Dermis blood vessel endothelial cell (primary cell): ENCODE measurements around the gene YPEL2. TPM values are rescaled to one million over a fixed set of nuclear protein-coding genes. Genes with fewer than 3 reads are reported as not detected.
A peak's percentile ranks its signal among the peaks of the same experiment; 100 is the strongest.
"Not testable (repeated sequence)": the region's sequence is repeated elsewhere in the genome, so short reads cannot be mapped to it uniquely, and the experiment has no call there.

Source experiments
- DNase-seq: peaks from one replicate; pipeline ENCODE4 v3.0.0; 2010
- total RNA-seq: library from RNA; depleted of rRNA; stranded (reverse); fragments of >200 nt; gene quantifications from 2 replicates; pipeline ENCODE4 v1.2.3, GENCODE V29; 2014

The YPEL2 gene
- total RNA-seq, 1 donor from 2014 or later, result 101 TPM

GRCh38 chr17:59377410-59377809 is 46.0 kb downstream of the YPEL2 start:
- DNase-seq, result peak; percentile 80

- DNase-seq, result peak; percentile 96
Observed at GRCh38 chr17:59378675-59379074, 47.2 kb downstream of the YPEL2 start.

- no peak for DNase-seq
Observed at GRCh38 chr17:59380474-59380873, 49.0 kb downstream of the YPEL2 start.

GRCh38 chr17:59381716-59382570 is 50.5 kb downstream of the YPEL2 start:
- DNase-seq, result peak; percentile 85

GRCh38 chr17:59383893-59384292 is 52.4 kb downstream of the YPEL2 start:
- no peak for DNase-seq

GRCh38 chr17:59387351-59388068 is 56.1 kb downstream of the YPEL2 start:
- DNase-seq, result no peak

GRCh38 chr17:59388069-59388556 is 56.7 kb downstream of the YPEL2 start:
- DNase-seq, result no peak

- no peak for DNase-seq
Observed at GRCh38 chr17:59389066-59389465, 57.6 kb downstream of the YPEL2 start.

- DNase-seq, result no peak
Observed at GRCh38 chr17:59391021-59391420, 59.6 kb downstream of the YPEL2 start.

- DNase-seq, result no peak
Observed at GRCh38 chr17:59392973-59393679, 61.7 kb downstream of the YPEL2 start.

GRCh38 chr17:59393742-59394410 is 62.4 kb downstream of the YPEL2 start:
- not testable (repeated sequence) for DNase-seq

- no peak for DNase-seq
Observed at GRCh38 chr17:59396134-59396826, 64.8 kb downstream of the YPEL2 start.

- DNase-seq, result no peak
Observed at GRCh38 chr17:59397316-59398073, 66.0 kb downstream of the YPEL2 start.

GRCh38 chr17:59399914-59400313 is 68.5 kb downstream of the YPEL2 start:
- no peak for DNase-seq

GRCh38 chr17:59400858-59401257 is 69.4 kb downstream of the YPEL2 start:
- DNase-seq, result no peak

GRCh38 chr17:59401274-59401673 is 69.8 kb downstream of the YPEL2 start:
- DNase-seq, result no peak

- DNase-seq, result no peak
Observed at GRCh38 chr17:59401725-59402124, 70.3 kb downstream of the YPEL2 start.

- no peak for DNase-seq
Observed at GRCh38 chr17:59402760-59403159, 71.3 kb downstream of the YPEL2 start.

GRCh38 chr17:59404471-59404870 is 73.0 kb downstream of the YPEL2 start:
- no peak for DNase-seq

- DNase-seq, result no peak
Observed at GRCh38 chr17:59405944-59406705, 74.7 kb downstream of the YPEL2 start.
